Kidney (tissue), 14 donors: ENCODE measurements around the gene SOAT2. TPM values are rescaled to one million over a fixed set of nuclear protein-coding genes. Genes with fewer than 3 reads are reported as not detected.
"Not testable (repeated sequence)": the region's sequence is repeated elsewhere in the genome, so short reads cannot be mapped to it uniquely, and the experiment has no call there.

Experiments used
- DNase-seq, 5 donors: peaks; one replicate each; pipeline ENCODE4 v3.0.0-alpha.2; 2013 to 2020
- FAIRE-seq: peaks from 2 replicates; lab custom pipeline; 2012; peaks lifted over from hg19 to GRCh38; lab: Jason Lieb, UNC
- H3K27ac ChIP-seq, 2 donors: one replicate each; pipeline ENCODE4 v1.7.0; 2013; ENCODE audit warnings: low read depth in 2 of 2, low read length in 2 of 2, inconsistent platforms in 1 of 2
- H3K27me3 ChIP-seq: one replicate; pipeline ENCODE4 v1.7.1; 2013; ENCODE audit warnings: low read length, inconsistent platforms; ENCODE audit not compliant: control insufficient read depth, insufficient read depth
- H3K36me3 ChIP-seq, 3 donors: one replicate each; pipeline versions ENCODE4 v1.7.0 to v1.7.1; 2013; ENCODE audit warnings: low read length in 3 of 3, control low read depth in 1 of 3, inconsistent platforms in 1 of 3; ENCODE audit not compliant: insufficient read depth in 3 of 3, control insufficient read depth in 2 of 3
- H3K4me1 ChIP-seq, 3 donors: one replicate each; pipeline versions ENCODE4 v1.7.0 to v1.7.1; 2013; ENCODE audit warnings: low read length in 3 of 3, inconsistent platforms in 1 of 3, low read depth in 1 of 3; ENCODE audit not compliant: control insufficient read depth in 2 of 3, insufficient read depth in 2 of 3
- H3K4me3 ChIP-seq, 3 donors: one replicate each; pipeline versions ENCODE4 v1.7.0 to v1.8.1; 2013; ENCODE audit warnings: low read length in 3 of 3, control low read depth in 1 of 3, inconsistent platforms in 1 of 3
- H3K9ac ChIP-seq, 3 donors: one replicate each; pipeline versions ENCODE4 v1.7.0 to v1.7.1; 2013; ENCODE audit warnings: low read length in 3 of 3, control low read depth in 1 of 3, inconsistent platforms in 1 of 3
- H3K9me3 ChIP-seq, 3 donors: one replicate each; pipeline versions ENCODE4 v1.7.0 to v1.7.1; 2013; ENCODE audit warnings: low read length in 3 of 3, control low read depth in 1 of 3, inconsistent platforms in 1 of 3; ENCODE audit not compliant: control insufficient read depth in 2 of 3, insufficient read depth in 1 of 3
- intact Hi-C: fragments of 100-400 bp; cut with DNase I; formaldehyde crosslinking; loops from one replicate; pipeline ENCODE4 v1.11.1; 2022
- polyA plus RNA-seq: library from polyadenylated mRNA; stranded (reverse); fragments of 350-450 nt; fragmentation: Illumina TruSeq; extraction: RNeasy Lipid Tissue Mini Kit (QIAGEN cat#74804); gene quantifications from one replicate; pipeline ENCODE4 v1.2.3, GENCODE V29; 2014; ENCODE audit warnings: low read depth, low replicate concordance; ENCODE audit not compliant: insufficient read depth
- total RNA-seq: library from RNA; stranded (reverse); fragmentation: NEBNext Ultra II Directional; extraction: Animal tissue kit (Norgen Biotek cat#: 25700); gene quantifications from one replicate; pipeline ENCODE4 v1.2.1, GENCODE V29; 2021
- TF ChIP-seq, protein P1 (sequence below): IDR thresholded peaks from 3 replicates; pipeline ENCODE4 v1.5.1; 2012; ENCODE audit warnings: mild to moderate bottlenecking, moderate library complexity, borderline replicate concordance; ENCODE audit not compliant: insufficient read depth; ENCODE audit errors: extremely low read depth
- donor health status: control.
- donor health status: control.
- donor health status: control.
- donor health status: control.
- donor health status: control.
- donor health status: DM: yes; HTN: yes; CAD: no.
- donor health status: Normal renal cell carcinoma (clear cell type).

Gene SOAT2
- total and polyA plus RNA-seq, 2 donors from 2014 or later, result 0.19 to 0.26 TPM

- Histone ChIP-seq H3K27me3 (no peaks in the 10 kb centered on the region), H3K4me1 (peaks cover 0 to 15% (median 14%) of the 10 kb centered on the region in 3 donors), H3K4me3 (no peak overlapping the region), H3K9ac (no peak overlapping the region), H3K27ac (no peak overlapping the region), H3K9me3 (no peaks in the 10 kb centered on the region), H3K36me3 (no peaks in the 10 kb centered on the region)
- TF ChIP-seq, protein P1, sequence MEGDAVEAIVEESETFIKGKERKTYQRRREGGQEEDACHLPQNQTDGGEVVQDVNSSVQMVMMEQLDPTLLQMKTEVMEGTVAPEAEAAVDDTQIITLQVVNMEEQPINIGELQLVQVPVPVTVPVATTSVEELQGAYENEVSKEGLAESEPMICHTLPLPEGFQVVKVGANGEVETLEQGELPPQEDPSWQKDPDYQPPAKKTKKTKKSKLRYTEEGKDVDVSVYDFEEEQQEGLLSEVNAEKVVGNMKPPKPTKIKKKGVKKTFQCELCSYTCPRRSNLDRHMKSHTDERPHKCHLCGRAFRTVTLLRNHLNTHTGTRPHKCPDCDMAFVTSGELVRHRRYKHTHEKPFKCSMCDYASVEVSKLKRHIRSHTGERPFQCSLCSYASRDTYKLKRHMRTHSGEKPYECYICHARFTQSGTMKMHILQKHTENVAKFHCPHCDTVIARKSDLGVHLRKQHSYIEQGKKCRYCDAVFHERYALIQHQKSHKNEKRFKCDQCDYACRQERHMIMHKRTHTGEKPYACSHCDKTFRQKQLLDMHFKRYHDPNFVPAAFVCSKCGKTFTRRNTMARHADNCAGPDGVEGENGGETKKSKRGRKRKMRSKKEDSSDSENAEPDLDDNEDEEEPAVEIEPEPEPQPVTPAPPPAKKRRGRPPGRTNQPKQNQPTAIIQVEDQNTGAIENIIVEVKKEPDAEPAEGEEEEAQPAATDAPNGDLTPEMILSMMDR, result no peak
- no peak for FAIRE-seq
- DNase-seq, result no peak
- intact Hi-C loops, result no loop called here
Measured at GRCh38 chr12:53107122-53107521, 3.8 kb downstream of the SOAT2 start.

DNA sequence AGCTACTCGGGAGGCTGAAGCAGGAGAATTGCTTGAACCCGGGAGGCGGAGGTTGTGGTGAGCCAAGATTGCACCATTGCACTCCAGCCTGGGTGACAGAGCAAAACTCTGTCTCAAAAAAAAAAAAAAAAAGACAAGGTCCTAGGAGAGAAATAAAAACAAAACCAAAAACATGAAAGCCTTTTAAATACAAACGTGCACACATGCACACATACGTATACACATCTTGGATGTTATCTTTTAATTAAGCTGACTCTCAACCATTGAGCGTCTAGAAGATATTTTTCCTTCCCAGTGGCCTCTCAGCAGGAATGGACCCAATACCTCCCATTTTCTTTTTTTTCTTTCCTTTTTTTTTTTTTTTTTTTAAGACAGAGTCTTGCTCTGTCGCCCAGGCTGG, 9.1 kb downstream of the SOAT2 start:
- DNase-seq, H3K9me3 ChIP-seq, H3K27ac ChIP-seq, FAIRE-seq, H3K9ac ChIP-seq, intact Hi-C loops, H3K4me3 ChIP-seq, H3K27me3 ChIP-seq, H3K4me1 ChIP-seq, H3K36me3 ChIP-seq: not testable (repeated sequence)

- H3K9ac ChIP-seq, result no peak overlapping the region
- H3K9me3 ChIP-seq, result no peaks in the 10 kb centered on the region
- no peaks in the 10 kb centered on the region for H3K36me3 ChIP-seq
- H3K27me3 ChIP-seq, result no peaks in the 10 kb centered on the region
- intact Hi-C loops, result no loop called here
- H3K4me1 ChIP-seq, result no peaks in the 10 kb centered on the region
- no peak overlapping the region for H3K27ac ChIP-seq
- FAIRE-seq (no peak), DNase-seq (no peak)
- TF ChIP-seq, protein P1, result no peak
- peak overlapping the region in 1 of 3 donors; percentile 16 for H3K4me3 ChIP-seq
Measured at GRCh38 chr12:53113136-53113705, 9.9 kb downstream of the SOAT2 start.

- DNase-seq, result peak in 1 of 5 donors; percentile 34
- H3K4me3 ChIP-seq, result no peak overlapping the region
- no peaks in the 10 kb centered on the region for H3K27me3 ChIP-seq
- intact Hi-C loops, result no loop called here
- H3K36me3 ChIP-seq, result no peaks in the 10 kb centered on the region
- FAIRE-seq, result no peak
- no peak overlapping the region for H3K9ac ChIP-seq
- TF ChIP-seq, protein P1, result no peak
- H3K27ac ChIP-seq, result no peak overlapping the region
- no peaks in the 10 kb centered on the region for H3K9me3 ChIP-seq
- no peaks in the 10 kb centered on the region for H3K4me1 ChIP-seq
Measured at GRCh38 chr12:53113951-53114350, 10.7 kb downstream of the SOAT2 start.
